Measurements from ENCODE around the gene ANKS3. TPM values are rescaled to one million over a fixed set of nuclear protein-coding genes. Genes with fewer than 3 reads are reported as not detected.

The ANKS3 gene
- total and polyA plus RNA-seq, 10 of the 15 experiments (the other 5 are each of a cell fraction or from before 2014, with no cell fraction given), result 0.29 to 14.2 (median 8.5) TPM

GRCh38 chr16:4726616-4727015 is 7.5 kb downstream of the ANKS3 start:
- Histone ChIP-seq H3K79me2 (ENCODE audit: control insufficient read depth, insufficient read depth, low read length) (no peaks in the 10 kb centered on the region), H3K27me3 (replicated peaks in 1 of 2; ENCODE audit: control insufficient read depth in 2 of 2, insufficient read depth in 2 of 2, low read length in 1 of 2) (no peaks in the 10 kb centered on the region), H3K4me1 (ENCODE audit: control insufficient read depth, insufficient read depth, low read length) (no peaks in the 10 kb centered on the region), H3K4me2 (ENCODE audit: control insufficient read depth, insufficient read depth) (no peak overlapping the region), H3K27ac (ENCODE audit: control insufficient read depth, insufficient read depth) (no peak overlapping the region), H2AFZ (ENCODE audit: control insufficient read depth, low read depth, low read length) (no peak overlapping the region), H4K20me1 (ENCODE audit: control insufficient read depth, insufficient read depth) (no peaks in the 10 kb centered on the region), H3K36me3 (ENCODE audit: control insufficient read depth in 2 of 2, insufficient read depth in 2 of 2, low read length in 1 of 2) (peaks cover 0 to 2% of the 10 kb centered on the region in 2 experiments; a peak in 3 of 4 replicates), H3K9ac (ENCODE audit: control insufficient read depth, insufficient read depth, low read length) (no peak overlapping the region), H3K9me3 (replicated peaks; ENCODE audit: control insufficient read depth, insufficient read depth, low read length) (no peaks in the 10 kb centered on the region), H3K4me3 (no peak overlapping the region)
- no TSS peak for BruUV-seq (replicated peaks)
- ChIA-PET POLR2A (no interaction called here), RAD21 (ENCODE audit: unreplicated experiment) (no interaction called here), SMC1A (ENCODE audit: uncharacterized antibody, unreplicated experiment) (no interaction called here), CTCF (no interaction called here)
- in situ Hi-C loops (cut with MboI), result no loop called here
- no peak for DNase-seq (ENCODE audit: low read depth, low spot score)
- 95% methylated on average over 18 of the region's 18 CpGs for WGBS (ENCODE audit: insufficient coverage, insufficient replicate concordance, low lambda C conversion rate, missing lambda C conversion rate)
- TF ChIP-seq NKRF (conservative IDR thresholded peaks at IDR 0.05) (no peak), MEF2B (IDR thresholded peaks at IDR 0.05; ENCODE audit: partially characterized antibody, poor library complexity, severe bottlenecking) (no peak), YY1 (IDR thresholded peaks at IDR 0.05; ENCODE audit: low read depth, low read length) (no peak), NFIC (IDR thresholded peaks at IDR 0.05; ENCODE audit: low read depth, low read length) (no peak)
- no peak for FAIRE-seq
- no peak for ATAC-seq
- intact Hi-C loops (cut with micrococcal nuclease; ENCODE audit: unreplicated experiment), result no loop called here

GRCh38 chr16:4724661-4725270 is 9.3 kb downstream of the ANKS3 start:
- intact Hi-C loops (cut with micrococcal nuclease; ENCODE audit: unreplicated experiment) (no loop called here), in situ Hi-C loops (cut with MboI) (no loop called here)
- TF ChIP-seq ZBTB40 (IDR thresholded peaks at IDR 0.05; ENCODE audit: borderline replicate concordance) (no peak), SMAD5 (IDR thresholded peaks at IDR 0.05; ENCODE audit: low read depth) (no peak), ZBTB11 (CRISPR knock-in tag; IDR thresholded peaks at IDR 0.05) (no peak)

More at GRCh38 chr16:4724661-4725270, 9.3 kb downstream of the ANKS3 start:
- BruUV-seq (replicated peaks), result no TSS peak
- Histone ChIP-seq H3K4me3 (no peak overlapping the region), H3K9ac (ENCODE audit: control insufficient read depth, insufficient read depth, low read length) (no peak overlapping the region), H3K9me3 (replicated peaks; ENCODE audit: control insufficient read depth, insufficient read depth, low read length) (no peaks in the 10 kb centered on the region), H3K36me3 (ENCODE audit: control insufficient read depth in 2 of 2, insufficient read depth in 2 of 2, low read length in 1 of 2) (peaks cover 0 to 2% of the 10 kb centered on the region in 2 experiments; a peak in 3 of 4 replicates), H4K20me1 (ENCODE audit: control insufficient read depth, insufficient read depth) (no peaks in the 10 kb centered on the region), H3K4me1 (ENCODE audit: control insufficient read depth, insufficient read depth, low read length) (no peaks in the 10 kb centered on the region), H2AFZ (ENCODE audit: control insufficient read depth, low read depth, low read length) (no peak overlapping the region), H3K79me2 (ENCODE audit: control insufficient read depth, insufficient read depth, low read length) (no peaks in the 10 kb centered on the region), H3K27ac (ENCODE audit: control insufficient read depth, insufficient read depth) (no peak overlapping the region), H3K4me2 (ENCODE audit: control insufficient read depth, insufficient read depth) (no peak overlapping the region), H3K27me3 (replicated peaks in 1 of 2; ENCODE audit: control insufficient read depth in 2 of 2, insufficient read depth in 2 of 2, low read length in 1 of 2) (no peaks in the 10 kb centered on the region)
- RAD21 ChIA-PET (ENCODE audit: unreplicated experiment), result no interaction called here
- no peak for FAIRE-seq
- no peak for DNase-seq (ENCODE audit: low read depth, low spot score)
- SMC1A ChIA-PET (ENCODE audit: uncharacterized antibody, unreplicated experiment), result no interaction called here
- CTCF ChIA-PET, result interaction anchor here (1.6 kb wide), 1 partner anchor 10 kb away, joined by 4 read pairs; the partner anchor contains the start of genes ANKS3 and DNAAF8
- ATAC-seq, result no peak
- POLR2A ChIA-PET, result no interaction called here
- 96% methylated on average over 11 of the region's 11 CpGs for WGBS (ENCODE audit: insufficient coverage, insufficient replicate concordance, low lambda C conversion rate, missing lambda C conversion rate)
